Loucy (cell line): Measurements from ENCODE around the gene AHDC1.

Source experiments
- CTCF ChIP-seq: fragments of 200-600 bp; sonication (generic); conservative IDR thresholded peaks from 2 replicates; pipeline ENCODE4 v1.5.1; 2014; ENCODE audit warnings: mild to moderate bottlenecking, antibody characterized with exemption, low read length
- EZH2phosphoT487 ChIP-seq: fragments of 200-600 bp; IDR thresholded peaks from 2 replicates; pipeline ENCODE4 v1.6.1; 2018; ENCODE audit warnings: antibody characterized with exemption, mild to moderate bottlenecking, moderate library complexity, borderline replicate concordance

- TF ChIP-seq CTCF, result no peak
- no peak for TF ChIP-seq EZH2phosphoT487
Measured at GRCh38 chr1:27521861-27522431, 82.0 kb downstream of the AHDC1 start.
